GM19397 (cell line): Measurements from ENCODE around the gene CSKMT.
"Not testable (repeated sequence)": the region's sequence is repeated elsewhere in the genome, so short reads cannot be mapped to it uniquely, and the experiment has no call there.

ENCODE experiments used
- ATAC-seq: cut with Tn5 transposase; IDR thresholded peaks from one replicate; pipeline ENCODE4 v1.9.1; 2021; ENCODE audit warnings: mild to moderate bottlenecking, moderate library complexity; ENCODE audit not compliant: unreplicated experiment

CSKMT gene

DNA sequence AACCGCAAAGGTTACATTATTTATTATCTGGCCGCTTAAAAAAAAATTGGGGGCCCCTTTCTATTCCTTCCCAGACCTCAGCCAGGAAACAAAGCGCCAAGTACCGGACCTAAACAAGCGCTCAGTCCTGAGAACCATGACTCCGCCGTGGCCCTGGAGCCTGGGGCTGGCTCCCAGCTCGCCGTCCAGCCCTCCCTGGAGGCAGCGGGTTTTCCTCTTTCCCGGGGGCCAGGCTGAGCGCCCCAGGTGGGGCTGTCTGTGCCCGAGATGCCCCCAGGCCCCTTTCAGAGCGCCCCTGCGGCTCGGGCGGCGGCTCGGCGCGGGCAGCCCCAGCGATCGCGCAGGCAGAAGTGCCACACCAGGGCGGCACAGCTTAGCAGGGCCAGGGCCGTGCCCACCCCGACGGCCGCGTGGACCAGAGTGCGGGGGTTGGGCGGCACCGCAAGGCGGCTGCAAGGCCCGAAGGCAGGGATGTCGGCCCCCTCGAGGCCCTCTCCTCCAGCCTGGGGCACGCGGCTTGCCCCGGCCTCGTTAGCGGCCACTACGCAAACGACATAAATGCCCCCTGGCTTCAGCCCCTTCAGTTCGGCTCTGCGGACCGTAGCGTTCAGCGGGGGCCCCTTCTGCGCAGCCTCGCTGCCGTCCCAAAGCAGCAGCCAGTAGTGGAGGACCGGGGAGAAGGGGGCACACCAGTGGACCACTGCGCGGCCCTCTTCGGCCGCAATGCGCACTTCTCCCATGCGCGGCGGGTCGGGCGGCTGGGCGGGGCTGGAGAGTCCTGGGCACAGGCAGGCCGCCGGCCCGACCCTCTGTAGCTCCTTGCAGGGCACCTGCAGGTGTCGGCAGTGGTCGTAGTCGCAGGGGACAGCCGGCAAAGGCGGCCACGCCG, 22.6 kb downstream of the CSKMT start:
- ATAC-seq: no peak

DNA sequence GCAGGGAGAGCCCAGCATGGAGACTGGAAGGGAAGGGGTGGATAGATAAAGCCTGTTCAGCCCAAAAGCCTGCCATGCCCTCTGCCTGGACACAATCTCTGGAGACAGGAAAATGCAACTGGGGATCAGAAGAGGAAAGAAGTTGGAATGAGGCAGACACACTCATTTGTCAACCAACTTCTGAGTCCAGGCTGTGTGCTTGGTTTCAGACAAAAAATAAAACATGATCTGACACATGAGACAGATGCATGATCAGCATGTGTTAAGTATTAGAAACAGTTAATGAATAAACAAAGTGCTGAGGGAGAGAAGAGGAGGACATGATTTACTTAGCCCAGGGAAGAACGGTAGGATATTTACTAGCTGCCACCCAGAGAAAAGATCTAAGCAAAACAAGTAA, 23.4 kb downstream of the CSKMT start:
- ATAC-seq: no peak

DNA sequence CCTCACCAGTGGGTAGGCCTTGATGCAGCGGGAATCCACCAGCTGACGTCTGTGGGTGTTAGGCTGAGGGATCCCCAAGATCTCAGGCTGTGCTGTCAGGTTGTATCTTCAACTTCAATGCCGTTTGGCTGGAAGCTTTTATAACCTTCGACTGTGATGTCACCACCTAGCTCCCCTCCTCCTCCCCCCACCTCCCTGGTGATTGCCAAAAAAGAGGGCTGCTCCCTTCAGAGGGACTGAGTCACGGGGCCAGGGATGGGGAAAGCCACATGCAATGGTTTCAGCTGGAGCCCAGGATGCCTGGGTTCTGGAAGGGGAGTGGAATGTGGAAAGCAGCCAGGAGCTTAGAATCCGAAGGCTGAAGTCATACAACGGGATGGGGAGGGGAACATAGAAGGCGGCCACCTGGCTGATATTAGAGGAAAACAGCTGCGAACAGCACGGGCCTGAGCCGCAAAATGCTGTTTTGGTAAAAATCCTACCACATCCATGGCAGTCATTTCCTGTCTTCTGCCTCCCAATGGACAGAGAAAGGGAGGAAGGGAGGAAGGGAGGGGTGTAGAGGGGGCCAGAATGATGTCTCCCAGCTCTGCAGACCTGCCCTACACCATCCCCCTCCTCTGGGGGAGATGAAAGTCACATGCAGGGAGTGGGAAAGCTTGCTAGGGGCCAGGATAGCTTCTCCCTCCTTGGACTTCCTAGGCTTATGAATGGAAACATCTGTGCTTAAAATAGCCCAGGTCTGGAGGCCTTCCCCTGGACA, 24.5 kb downstream of the CSKMT start, which contains the start of gene LRRN4CL:
TSS of gene LRRN4CL (minus strand) at position 110 of the 763 bp plus-strand sequence. CDS start 1,022 bp downstream, outside the sequence.
- no peak for ATAC-seq

DNA sequence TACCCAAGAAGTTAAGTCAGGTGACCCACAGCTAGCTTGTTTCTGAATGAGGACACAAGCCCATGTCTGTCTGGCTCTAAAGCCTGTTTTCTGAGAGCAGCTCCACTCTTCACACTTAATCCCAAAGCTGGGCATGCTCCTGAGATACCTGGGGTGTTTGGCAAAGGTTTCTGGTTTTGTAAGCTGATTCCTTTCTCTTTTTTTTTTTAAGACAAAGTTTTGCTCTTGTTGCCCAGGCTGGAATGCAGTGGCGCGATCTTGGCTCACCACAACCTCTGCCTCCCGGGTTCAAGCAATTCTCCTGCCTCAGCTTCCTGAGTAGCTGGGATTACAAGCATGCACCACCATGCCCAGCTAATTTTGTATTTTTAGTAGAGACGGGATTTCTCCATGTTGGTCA, 28.5 kb downstream of the CSKMT start:
- ATAC-seq: not testable (repeated sequence)

DNA sequence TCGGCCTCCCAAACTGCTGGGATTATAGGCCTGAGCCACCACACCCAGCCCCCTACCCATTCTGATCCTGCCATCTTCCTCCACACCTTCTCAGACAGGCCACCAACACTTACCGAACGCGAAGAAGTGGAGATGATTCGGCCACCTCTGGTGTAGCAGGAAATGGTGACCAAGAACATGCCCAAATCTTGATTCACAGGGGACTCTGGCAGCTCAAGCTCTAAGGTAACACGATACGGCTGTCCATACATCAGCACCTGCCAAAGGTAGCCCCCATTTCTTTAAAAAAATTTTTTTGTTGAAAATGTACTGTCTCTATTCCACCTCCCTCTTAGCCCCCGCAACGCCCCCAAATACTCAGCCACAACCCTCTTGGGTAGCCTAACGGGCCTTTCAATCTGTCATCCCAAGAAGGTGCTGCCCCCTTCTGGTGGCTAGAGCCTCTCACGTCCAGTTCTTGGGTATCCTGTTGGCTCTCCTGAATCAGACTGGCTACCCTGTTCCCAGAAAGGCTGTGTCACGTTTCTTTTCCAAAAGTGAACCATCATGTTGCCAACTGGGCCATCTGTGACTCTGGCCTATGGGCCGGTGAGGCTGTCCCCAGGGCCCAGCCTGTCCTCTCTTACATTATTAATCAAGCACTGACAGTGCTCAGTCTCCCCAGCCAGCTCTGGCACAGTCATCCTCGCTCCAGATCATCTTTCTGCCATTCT, 29.5 kb downstream of the CSKMT start:
- ATAC-seq: no peak

DNA sequence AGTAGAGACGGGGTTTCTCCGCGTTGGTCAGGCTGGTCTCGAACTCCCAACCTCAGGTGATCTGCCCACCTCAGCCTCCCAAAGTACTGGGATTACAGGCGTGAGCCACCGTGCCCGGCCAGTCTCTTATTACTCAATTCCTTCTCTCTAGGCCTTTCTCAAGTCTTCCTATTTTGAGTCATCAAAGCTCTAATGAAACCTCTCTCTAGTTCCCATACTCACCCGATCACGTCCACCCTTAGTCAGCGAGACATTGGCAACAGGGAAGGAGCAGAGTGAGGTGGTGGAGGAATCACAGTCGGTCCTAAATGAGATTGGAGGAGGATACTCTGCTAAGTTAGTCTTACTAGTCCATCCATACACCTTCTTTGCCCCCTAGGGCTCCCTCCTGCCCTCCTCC, 37.1 kb downstream of the CSKMT start:
- no peak for ATAC-seq

DNA sequence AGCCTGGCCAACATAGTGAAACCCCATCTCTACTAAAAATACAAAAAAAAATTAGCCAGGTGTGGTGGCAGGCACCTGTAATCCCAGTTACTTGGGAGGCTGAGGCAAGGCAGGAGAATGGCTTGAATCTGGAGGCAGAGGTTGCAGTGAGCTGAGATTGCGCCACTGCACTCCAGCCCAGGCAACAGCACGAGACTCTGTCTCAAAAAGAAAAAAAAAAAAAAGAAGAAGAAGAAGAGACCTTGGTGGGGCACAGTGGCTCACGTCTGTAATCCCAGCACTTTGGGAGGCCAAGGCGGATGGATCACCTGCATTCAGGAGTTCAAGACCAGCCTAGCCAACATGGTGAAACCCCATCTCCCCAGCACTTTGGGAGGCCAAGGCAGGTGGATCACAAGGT, 38.8 kb downstream of the CSKMT start:
- ATAC-seq: not testable (repeated sequence)

DNA sequence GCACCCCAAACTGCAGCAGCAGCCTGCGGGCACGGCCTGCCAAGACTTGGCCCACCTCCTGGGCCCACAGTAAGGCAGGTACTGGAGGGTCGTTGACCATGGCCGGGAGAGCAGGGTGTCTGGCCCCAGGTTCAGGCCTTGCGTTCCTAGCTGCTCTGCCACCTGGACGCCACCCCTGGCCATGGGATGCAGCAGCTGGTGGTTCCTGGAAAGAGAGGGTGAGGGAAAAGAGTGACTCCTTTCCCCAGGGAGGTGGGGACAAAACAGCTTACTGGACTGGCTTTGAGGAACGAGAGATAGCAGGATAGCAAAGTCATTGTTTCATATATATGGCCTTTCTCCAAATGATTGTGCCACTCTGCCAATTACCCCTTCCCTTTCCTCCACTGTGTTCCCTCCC, 40.3 kb downstream of the CSKMT start:
- no peak for ATAC-seq

DNA sequence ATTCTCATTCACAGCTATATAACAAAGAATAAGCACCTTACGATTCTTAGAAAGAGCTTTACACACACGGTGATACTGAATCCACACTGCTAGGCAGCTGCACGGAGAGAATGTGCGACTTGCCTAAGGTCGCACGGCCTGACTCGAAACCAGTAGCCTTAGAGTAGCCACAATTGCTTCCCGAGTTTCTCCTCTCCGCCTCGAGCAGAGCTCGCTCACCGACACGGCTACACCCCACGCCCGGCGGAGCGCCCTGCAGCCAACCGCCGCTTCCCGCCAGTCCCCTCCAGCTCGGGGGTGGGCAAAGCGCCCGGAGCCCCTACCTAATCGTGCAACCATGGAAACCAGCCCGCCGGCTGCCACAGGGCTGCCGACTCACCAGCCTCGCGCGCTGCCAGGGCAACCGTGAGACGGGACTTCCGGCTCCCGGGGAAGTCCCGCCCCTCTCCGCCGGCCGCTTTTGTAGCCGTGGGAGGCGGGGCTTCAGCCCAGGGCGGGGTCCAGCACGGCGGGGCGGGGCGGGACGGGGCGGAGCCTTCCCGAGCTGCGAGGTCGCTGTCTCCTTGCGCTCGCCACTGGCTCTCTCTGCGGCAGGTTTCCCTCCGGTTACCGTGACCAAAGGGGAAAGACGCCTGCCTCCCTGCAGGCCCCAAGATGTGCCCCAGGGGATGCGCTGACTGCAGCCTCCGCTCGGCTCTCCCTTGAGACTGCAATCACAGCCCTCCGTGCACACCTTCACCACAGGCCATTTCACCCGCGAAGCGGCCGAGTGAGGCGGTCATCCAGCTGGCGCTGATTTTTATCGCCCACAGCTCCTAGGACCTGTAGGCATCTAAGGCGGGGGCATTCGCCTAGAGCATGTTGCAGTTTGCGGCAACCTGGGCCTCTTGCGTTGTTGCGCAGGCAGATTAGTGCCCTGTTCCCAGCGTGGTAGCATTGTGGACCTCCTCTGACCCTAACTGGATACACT, 41.1 kb downstream of the CSKMT start:
- ATAC-seq: peak; percentile 61

DNA sequence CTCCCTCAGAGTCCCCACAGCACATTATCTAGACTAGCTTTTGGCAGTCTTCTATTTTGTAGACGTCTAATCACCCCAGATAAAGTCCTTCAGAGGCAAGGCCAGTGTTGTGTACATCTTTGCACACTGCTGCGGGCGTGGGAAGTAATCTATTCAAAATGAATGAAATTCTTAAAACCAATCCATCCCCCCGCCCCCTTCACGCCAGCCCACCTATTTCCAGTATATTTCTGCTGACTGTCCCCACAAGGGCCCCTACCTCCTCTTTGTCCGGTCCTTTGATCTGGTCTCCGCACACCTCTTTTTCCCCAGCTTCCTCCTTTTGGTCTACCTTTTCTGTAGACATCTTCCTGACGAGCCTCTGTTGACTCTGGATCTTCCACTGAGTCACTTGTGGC, 41.7 kb downstream of the CSKMT start:
- no peak for ATAC-seq

DNA sequence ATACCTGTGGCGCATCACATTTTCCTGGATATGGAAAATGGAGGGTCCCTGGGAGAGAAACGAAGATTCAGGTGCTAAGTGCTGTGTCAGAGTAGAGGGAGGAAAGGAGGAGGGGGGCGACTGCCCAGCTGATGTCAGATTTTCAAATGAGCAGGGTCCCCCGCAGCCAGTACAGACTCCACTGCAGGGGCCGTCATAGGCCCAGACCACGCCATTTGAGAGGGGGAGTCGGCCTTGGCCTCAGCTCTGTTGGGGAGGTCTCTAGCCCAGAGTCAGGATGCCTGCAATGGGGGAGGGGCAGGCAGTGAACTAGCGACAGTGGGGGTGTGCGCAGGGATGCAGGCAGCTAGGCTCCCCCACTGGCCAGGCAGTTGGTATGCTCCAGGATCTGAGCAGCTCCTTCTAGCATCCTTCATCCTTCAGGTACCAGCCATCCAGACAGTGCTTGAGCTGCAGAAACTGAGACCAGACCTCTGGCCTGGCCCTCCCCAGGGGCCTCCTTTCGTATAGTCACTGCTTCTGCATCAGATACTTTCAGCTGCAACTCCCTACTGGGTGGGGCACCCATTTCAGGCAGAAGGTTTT, 42.3 kb downstream of the CSKMT start, which contains the start of the genes BSCL2 and GNG3:
TSS of gene BSCL2 (minus strand) at position 148 of the 585 bp plus-strand sequence. CDS start 229 bp downstream, outside the sequence.
TSS of gene GNG3 (plus strand) at position 400 of the 585 bp plus-strand sequence. CDS start 620 bp downstream, outside the sequence.
- no peak for ATAC-seq

DNA sequence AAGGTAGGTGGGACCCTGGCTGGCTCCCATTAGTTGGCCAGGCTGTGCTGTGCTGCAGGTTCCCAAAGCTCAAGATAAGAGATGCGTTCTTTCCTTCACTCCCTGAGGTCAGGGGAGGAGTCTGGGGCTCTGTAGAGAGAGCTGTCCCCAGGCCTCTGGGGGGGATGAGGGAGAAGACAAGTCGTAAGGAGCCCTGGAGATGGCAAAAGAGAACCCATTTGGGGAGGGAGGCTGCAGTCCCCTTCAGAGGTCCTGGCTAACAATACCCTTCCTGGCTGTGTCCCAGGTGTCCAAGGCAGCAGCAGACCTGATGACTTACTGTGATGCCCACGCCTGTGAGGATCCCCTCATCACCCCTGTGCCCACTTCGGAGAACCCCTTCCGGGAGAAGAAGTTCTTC, 43.3 kb downstream of the CSKMT start:
- no peak for ATAC-seq

DNA sequence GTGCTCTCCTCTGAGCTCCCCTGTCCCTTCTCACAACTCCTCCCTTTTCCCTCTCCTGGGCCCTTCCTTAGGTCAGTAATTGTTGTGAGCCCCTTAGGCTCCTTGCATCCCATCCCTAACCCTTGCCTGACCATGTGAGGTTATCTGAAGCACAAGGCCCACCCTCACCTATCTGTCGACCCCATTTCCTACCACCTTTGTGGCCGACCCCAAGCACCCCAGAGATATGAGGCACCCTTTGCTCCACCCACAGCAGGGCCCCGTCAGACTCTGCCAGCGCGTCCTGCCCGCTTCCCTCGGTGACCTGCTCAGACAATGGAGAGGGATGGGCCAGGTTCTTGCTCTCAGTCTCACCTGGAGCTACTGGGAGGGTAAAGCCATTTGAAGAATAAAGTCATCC, 43.7 kb downstream of the CSKMT start:
- ATAC-seq: no peak

DNA sequence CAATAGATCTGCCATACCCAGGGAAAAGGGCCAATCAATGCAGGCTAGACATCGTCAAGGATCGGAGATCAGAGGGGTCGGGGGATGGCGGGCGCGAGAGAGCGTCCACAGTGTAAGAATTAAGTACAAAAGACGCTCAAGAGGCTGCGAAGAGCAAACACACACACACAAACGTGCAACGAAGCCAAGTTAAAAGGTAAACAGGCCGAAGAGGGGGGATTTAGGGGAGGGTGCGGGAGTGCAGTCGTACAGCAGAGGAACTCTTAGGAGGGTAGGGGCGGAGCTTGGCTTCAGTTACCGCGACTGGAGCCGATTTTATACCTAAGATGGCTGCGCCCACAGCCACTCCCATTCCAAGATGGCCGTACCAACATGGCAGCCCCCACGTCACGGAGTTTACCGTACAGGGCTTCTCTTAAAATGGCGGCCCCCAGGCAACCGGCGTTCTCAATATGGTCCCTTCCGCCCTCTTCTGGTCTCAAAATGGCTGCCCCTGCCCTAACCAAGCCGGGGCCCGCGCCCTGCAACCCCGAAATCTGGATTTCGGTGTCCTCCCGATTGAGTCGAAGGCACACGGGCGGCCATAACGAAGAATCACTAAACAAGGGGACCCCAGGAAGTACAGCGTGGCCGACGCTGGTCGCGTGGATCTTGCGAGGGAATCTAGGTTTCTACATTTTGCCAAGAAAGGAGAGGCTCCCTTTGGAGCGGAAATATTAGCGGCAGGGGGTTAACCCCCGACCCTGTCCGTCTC, 44.3 kb downstream of the CSKMT start:
- peak; percentile 66 for ATAC-seq

DNA sequence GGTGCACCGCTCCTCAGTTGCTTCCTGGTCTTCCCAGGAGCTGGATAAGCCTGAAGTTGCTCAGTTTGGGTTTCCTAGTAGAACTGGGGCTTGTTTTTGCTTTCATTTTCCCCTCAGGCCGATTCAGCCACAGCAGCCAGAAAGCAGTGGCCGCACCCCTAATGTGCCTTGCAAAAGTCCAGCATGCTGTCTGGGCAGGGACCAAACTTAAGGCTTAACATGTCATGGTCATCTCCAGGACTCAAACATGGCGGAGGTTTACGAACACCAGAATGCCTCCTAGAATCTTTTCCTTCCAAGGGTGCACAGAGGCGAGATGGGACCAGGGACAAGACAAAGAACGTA, 44.9 kb downstream of the CSKMT start:
- no peak for ATAC-seq

DNA sequence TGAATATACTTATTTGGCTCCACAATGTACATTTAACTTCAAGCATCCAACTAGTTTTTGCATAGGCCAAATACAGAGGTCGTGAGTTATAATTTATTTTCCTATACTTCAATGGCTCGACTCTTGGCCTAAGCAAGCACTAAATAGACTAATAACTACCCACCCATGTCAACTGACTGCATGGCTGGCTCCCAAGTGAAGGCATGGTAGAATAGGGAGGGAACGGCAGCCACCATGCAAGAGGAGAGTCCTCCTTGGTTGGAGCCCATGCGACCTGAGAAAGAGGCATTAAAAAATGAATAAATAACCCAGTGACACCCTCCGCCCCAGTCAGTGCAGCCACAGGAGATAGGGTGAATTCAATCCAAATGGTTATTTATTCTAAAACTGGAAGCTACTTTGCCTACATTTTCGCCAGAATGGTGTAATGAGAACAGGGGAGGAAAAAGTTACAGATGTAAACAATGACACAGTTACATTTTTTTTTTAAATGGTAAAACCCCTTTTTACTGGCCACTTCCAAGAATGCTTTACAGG, 47.2 kb downstream of the CSKMT start:
- no peak for ATAC-seq

DNA sequence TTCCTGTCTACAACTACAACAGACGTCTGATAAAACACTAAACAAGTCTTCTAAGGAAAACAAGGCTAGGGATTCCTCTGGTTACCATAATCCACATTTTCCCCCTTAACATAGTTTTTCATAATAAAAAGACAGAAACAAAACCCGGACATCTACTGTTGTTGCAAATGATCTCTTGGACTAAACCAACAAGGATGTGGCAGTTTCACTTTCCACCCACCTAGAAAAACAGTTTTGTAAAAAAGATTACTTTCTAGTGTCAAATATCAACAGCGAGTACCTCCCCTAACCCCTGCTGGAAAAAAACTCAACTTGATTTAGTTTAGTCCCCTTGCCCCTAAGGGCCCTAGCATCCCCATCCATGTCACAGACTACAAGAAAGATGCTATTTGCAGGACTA, 47.7 kb downstream of the CSKMT start:
- no peak for ATAC-seq

DNA sequence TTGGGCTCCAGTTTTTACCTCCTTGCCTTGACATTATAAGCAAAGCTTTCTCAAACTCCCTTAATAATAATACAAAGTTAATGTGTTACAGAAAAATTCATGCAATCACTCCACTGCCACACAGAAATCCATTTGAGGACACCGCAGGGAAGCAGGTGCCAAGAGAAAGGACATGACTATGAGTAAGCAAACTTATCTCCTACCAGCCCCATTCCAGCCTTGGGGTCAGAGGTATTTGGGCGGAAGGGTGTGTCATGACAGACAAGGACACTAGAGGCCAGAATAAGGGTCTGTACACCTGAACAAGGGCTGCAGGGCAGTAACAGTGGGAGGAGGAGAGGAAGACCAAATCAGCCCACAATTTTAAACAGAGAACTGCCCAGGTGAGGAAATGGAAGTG, 48.2 kb downstream of the CSKMT start:
- ATAC-seq: no peak
